Upper lobe of left lung (tissue), 6 donors: ENCODE measurements around the gene ITGA5. TPM values are rescaled to one million over a fixed set of nuclear protein-coding genes. Genes with fewer than 3 reads are reported as not detected.

Experiments
- ATAC-seq, 2 donors: fragments of 200-7000 bp; cut with Tn5 transposase; one replicate each; pipeline ENCODE4 v1.9.1; 2022; ENCODE audit warnings: mild to moderate bottlenecking in 2 of 2, moderate library complexity in 2 of 2; ENCODE audit not compliant: low FRiP score in 2 of 2
- DNase-seq, 2 donors: peaks; one replicate each; pipeline ENCODE4 v3.0.0-alpha.2; 2019 to 2020
- H3K27ac ChIP-seq, 4 donors: fragments of 200-600 bp; sonication (generic); one replicate each; pipeline ENCODE4 v1.5.1; 2016 to 2019
- H3K27me3 ChIP-seq, 4 donors: fragments of 200-600 bp; sonication (generic); one replicate each; pipeline ENCODE4 v1.5.1; 2017 to 2019
- H3K36me3 ChIP-seq, 4 donors: fragments of 200-600 bp; sonication (generic); one replicate each; pipeline ENCODE4 v1.5.1; 2016 to 2019
- H3K4me1 ChIP-seq, 4 donors: fragments of 200-600 bp; sonication (generic); one replicate each; pipeline ENCODE4 v1.5.1; 2018 to 2019
- H3K4me3 ChIP-seq, 4 donors: fragments of 200-600 bp; sonication (generic); one replicate each; pipeline ENCODE4 v1.5.1; 2017 to 2019; ENCODE audit warnings: mild to moderate bottlenecking in 2 of 4, moderate library complexity in 1 of 4
- H3K9me3 ChIP-seq, 4 donors: fragments of 200-600 bp; sonication (generic); one replicate each; pipeline ENCODE4 v1.5.1; 2018 to 2019
- CTCF ChIP-seq, 6 experiments: fragments of 450-650 bp in 4 of 6; fragments of 200-600 bp in 2 of 6; sonication (generic) in 2 of 6; IDR thresholded peaks; one replicate each; pipeline ENCODE4 v1.5.1; 2016 to 2019; ENCODE audit warnings: antibody characterized with exemption in 6 of 6
- EP300 ChIP-seq, 4 donors: sonication (generic); formaldehyde crosslinking; IDR thresholded peaks; one replicate each; pipeline ENCODE4 v1.5.1; 2017; ENCODE audit warnings: antibody characterized with exemption in 4 of 4, control low read depth in 2 of 4
- POLR2A ChIP-seq, 4 donors: fragments of 450-650 bp; IDR thresholded peaks; one replicate each; pipeline ENCODE4 v1.5.1; 2016 to 2017; ENCODE audit warnings: antibody characterized with exemption in 4 of 4, mild to moderate bottlenecking in 2 of 4
- POLR2AphosphoS5 ChIP-seq, 2 donors: sonication (generic); formaldehyde crosslinking; IDR thresholded peaks; one replicate each; pipeline ENCODE4 v1.5.1; 2017; ENCODE audit warnings: antibody characterized with exemption in 2 of 2
- WGBS, 2 donors: methylation state at CpG; one replicate each; pipeline ENCODE4 v1.1.5; 2017 to 2018; 5-methylcytosine and 5-hydroxymethylcytosine counted together
- total RNA-seq, 6 donors: library from RNA; depleted of rRNA in 4 of 6; stranded (reverse); fragments of >200 nt in 4 of 6; gene quantifications; one replicate each; pipeline versions ENCODE4 v1.1.0 to v1.2.1, GENCODE V29; 2016 to 2021
- donor health status: DM: no; HTN: no; CAD: no; lungs with moderate emphysema.
- donor health status: DM: no; HTN: yes; CAD: no; lungs with severe emphysema.

Gene ITGA5
- total RNA-seq, 6 donors from 2014 or later: 48.3 to 146 (median 92.6) TPM

- TF ChIP-seq POLR2AphosphoS5 (IDR thresholded peaks at IDR 0.05) (peak; percentile 57 to 79), POLR2A (IDR thresholded peaks at IDR 0.05) (no peak), EP300 (IDR thresholded peaks at IDR 0.05) (peak in 1 of 4 donors; percentile 9)
- Histone ChIP-seq H3K4me1 (peaks cover 45 to 65% (median 57%) of the 10 kb centered on the region in 4 donors), H3K27me3 (no peaks in the 10 kb centered on the region), H3K27ac (peak overlapping the region; percentile 64 to 86 (median 81)), H3K4me3 (peak overlapping the region in 1 of 4 donors; percentile 3), H3K9me3 (no peaks in the 10 kb centered on the region), H3K36me3 (no peaks in the 10 kb centered on the region)
- WGBS, 2 donors: 32 to 45% methylated on average over 12 to 13 of the region's 13 CpGs
- DNase-seq (peak in 1 of 2 donors; percentile 48), ATAC-seq (peak in 1 of 2 donors; percentile 12)
These were observed 9.3 kb upstream of the ITGA5 start for GRCh38 chr12:54428050-54429013.

- peak overlapping the region; percentile 64 to 86 (median 81) for H3K27ac ChIP-seq
- 61 to 74% methylated on average over 4 of the region's 4 CpGs for whole genome bisulfite sequencing, 2 donors
- no peaks in the 10 kb centered on the region for H3K27me3 ChIP-seq
- H3K9me3 ChIP-seq: no peaks in the 10 kb centered on the region
- H3K36me3 ChIP-seq: no peaks in the 10 kb centered on the region
- ATAC-seq (no peak), DNase-seq (no peak)
- peaks cover 40 to 68% (median 54%) of the 10 kb centered on the region in 4 donors for H3K4me1 ChIP-seq
- H3K4me3 ChIP-seq: no peak overlapping the region
- TF ChIP-seq CTCF (IDR thresholded peaks at IDR 0.05): no peak
- no peak for TF ChIP-seq EP300 (IDR thresholded peaks at IDR 0.05)
- TF ChIP-seq POLR2A (IDR thresholded peaks at IDR 0.05): no peak
- TF ChIP-seq POLR2AphosphoS5 (IDR thresholded peaks at IDR 0.05): no peak
These were observed 8.0 kb upstream of the ITGA5 start for GRCh38 chr12:54427106-54427505.

GRCh38 chr12:54426690-54427089 lies 7.6 kb upstream of the ITGA5 start:
- H3K27me3 ChIP-seq: no peaks in the 10 kb centered on the region
- DNase-seq: no peak
- no peaks in the 10 kb centered on the region for H3K9me3 ChIP-seq
- peak overlapping the region; percentile 64 to 86 (median 81) for H3K27ac ChIP-seq
- H3K4me1 ChIP-seq: peaks cover 39 to 67% (median 54%) of the 10 kb centered on the region in 4 donors
- H3K4me3 ChIP-seq: no peak overlapping the region
- no peak for ATAC-seq
- H3K36me3 ChIP-seq: no peaks in the 10 kb centered on the region
- 68 to 78% methylated on average over 3 of the region's 3 CpGs for WGBS, 2 donors
- TF ChIP-seq EP300 (IDR thresholded peaks at IDR 0.05) (no peak), POLR2AphosphoS5 (IDR thresholded peaks at IDR 0.05) (no peak)

GRCh38 chr12:54425702-54426101 lies 6.6 kb upstream of the ITGA5 start:
- H3K27ac ChIP-seq: peak overlapping the region in 2 of 4 donors; percentile 62 to 86

GRCh38 chr12:54424224-54424623 lies 5.2 kb upstream of the ITGA5 start:
- ATAC-seq: no peak
- Histone ChIP-seq H3K4me3 (no peak overlapping the region), H3K27ac (peak overlapping the region in 2 of 4 donors; percentile 16 to 38), H3K27me3 (no peaks in the 10 kb centered on the region), H3K36me3 (no peaks in the 10 kb centered on the region), H3K9me3 (no peaks in the 10 kb centered on the region), H3K4me1 (peaks cover 48 to 54% (median 53%) of the 10 kb centered on the region in 4 donors)
- TF ChIP-seq CTCF (IDR thresholded peaks at IDR 0.05) (no peak), EP300 (IDR thresholded peaks at IDR 0.05) (no peak), POLR2AphosphoS5 (IDR thresholded peaks at IDR 0.05) (no peak), POLR2A (IDR thresholded peaks at IDR 0.05) (no peak)
- DNase-seq: no peak
- 69 to 73% methylated on average over 3 of the region's 3 CpGs for WGBS, 2 donors

More at GRCh38 chr12:54425702-54426101, 6.6 kb upstream of the ITGA5 start:
- 29 to 31% methylated on average over 2 of the region's 2 CpGs for WGBS, 2 donors
- no peaks in the 10 kb centered on the region for H3K36me3 ChIP-seq
- DNase-seq: no peak
- H3K27me3 ChIP-seq: no peaks in the 10 kb centered on the region
- H3K4me1 ChIP-seq: peaks cover 45 to 57% (median 52%) of the 10 kb centered on the region in 4 donors
- peak in 1 of 2 donors; percentile 44 for ATAC-seq
- H3K4me3 ChIP-seq: no peak overlapping the region
- no peaks in the 10 kb centered on the region for H3K9me3 ChIP-seq
- TF ChIP-seq POLR2A (IDR thresholded peaks at IDR 0.05): no peak
- no peak for TF ChIP-seq EP300 (IDR thresholded peaks at IDR 0.05)
- no peak for TF ChIP-seq POLR2AphosphoS5 (IDR thresholded peaks at IDR 0.05)
- TF ChIP-seq CTCF (IDR thresholded peaks at IDR 0.05): no peak
